ENCODE results near the gene MFSD6. TPM values are rescaled to one million over a fixed set of nuclear protein-coding genes. Genes with fewer than 3 reads are reported as not detected.

The MFSD6 gene
- total and polyA plus RNA-seq, 4 donors, result 11.7 to 61.7 (median 37.4) TPM

DNA sequence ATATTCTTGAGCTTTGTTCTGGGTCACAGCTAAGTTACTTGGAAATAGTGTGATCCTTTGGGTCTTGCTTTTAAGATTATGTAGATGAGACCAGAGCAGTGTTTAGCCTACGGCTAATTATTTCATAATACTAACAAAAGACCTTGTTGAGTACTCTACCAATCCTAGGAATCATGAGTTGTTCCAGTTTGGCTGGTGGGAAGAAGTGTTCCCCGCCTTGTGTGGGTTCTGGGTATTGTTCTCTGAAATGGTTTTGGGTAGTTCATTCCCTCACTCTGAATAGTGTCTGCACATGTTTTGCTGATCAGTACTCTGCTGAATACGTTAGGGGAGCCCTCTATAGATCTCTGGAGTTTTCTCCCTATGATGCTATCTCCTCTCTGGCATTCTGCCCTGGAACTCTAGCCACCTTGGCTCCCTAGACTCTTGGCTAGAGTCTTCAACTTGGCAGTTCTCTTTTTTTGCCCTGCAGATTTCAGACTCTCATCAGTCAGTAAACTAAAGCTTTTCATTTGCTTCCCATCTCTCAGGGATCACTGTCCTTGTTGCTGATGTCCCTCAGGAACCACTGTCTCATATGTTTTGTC is 78.0 kb downstream of the MFSD6 start:
- WGBS, 2 donors, result 77 to 83% methylated on average over 3 of the region's 3 CpGs
- ATAC-seq (ENCODE audit: insufficient read depth, low FRiP score) (no peak), DNase-seq (peak in 2 of 3 donors; percentile 26 to 41)
- H3K27me3 ChIP-seq (ENCODE audit: control insufficient read depth in 3 of 3, insufficient read depth in 3 of 3, low read length in 2 of 3), result no peaks in the 10 kb centered on the region
- TF ChIP-seq, protein P1, sequence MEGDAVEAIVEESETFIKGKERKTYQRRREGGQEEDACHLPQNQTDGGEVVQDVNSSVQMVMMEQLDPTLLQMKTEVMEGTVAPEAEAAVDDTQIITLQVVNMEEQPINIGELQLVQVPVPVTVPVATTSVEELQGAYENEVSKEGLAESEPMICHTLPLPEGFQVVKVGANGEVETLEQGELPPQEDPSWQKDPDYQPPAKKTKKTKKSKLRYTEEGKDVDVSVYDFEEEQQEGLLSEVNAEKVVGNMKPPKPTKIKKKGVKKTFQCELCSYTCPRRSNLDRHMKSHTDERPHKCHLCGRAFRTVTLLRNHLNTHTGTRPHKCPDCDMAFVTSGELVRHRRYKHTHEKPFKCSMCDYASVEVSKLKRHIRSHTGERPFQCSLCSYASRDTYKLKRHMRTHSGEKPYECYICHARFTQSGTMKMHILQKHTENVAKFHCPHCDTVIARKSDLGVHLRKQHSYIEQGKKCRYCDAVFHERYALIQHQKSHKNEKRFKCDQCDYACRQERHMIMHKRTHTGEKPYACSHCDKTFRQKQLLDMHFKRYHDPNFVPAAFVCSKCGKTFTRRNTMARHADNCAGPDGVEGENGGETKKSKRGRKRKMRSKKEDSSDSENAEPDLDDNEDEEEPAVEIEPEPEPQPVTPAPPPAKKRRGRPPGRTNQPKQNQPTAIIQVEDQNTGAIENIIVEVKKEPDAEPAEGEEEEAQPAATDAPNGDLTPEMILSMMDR (IDR thresholded peaks at IDR 0.05; ENCODE audit: control extremely low read depth, extremely low read depth), result no peak
- no peaks in the 10 kb centered on the region for H3K9me3 ChIP-seq (ENCODE audit: control insufficient read depth in 4 of 4, insufficient read depth in 3 of 4, low read length in 3 of 4)
- no peak overlapping the region for H3K4me3 ChIP-seq
- H3K9ac ChIP-seq (ENCODE audit: insufficient read depth in 1 of 2, low read length in 2 of 2), result no peak overlapping the region
- H3K4me1 ChIP-seq (ENCODE audit: control insufficient read depth in 5 of 5, insufficient read depth in 5 of 5, low read length in 5 of 5), result peaks cover 0 to 25% (median 6%) of the 10 kb centered on the region in 5 donors
- peaks cover 3 to 10% (median 8%) of the 10 kb centered on the region in 4 donors for H3K36me3 ChIP-seq (ENCODE audit: control insufficient read depth in 4 of 4, insufficient read depth in 4 of 4, low read length in 4 of 4)
- no peak overlapping the region for H3K27ac ChIP-seq (ENCODE audit: low read depth in 1 of 2, low read length in 1 of 2)

DNA sequence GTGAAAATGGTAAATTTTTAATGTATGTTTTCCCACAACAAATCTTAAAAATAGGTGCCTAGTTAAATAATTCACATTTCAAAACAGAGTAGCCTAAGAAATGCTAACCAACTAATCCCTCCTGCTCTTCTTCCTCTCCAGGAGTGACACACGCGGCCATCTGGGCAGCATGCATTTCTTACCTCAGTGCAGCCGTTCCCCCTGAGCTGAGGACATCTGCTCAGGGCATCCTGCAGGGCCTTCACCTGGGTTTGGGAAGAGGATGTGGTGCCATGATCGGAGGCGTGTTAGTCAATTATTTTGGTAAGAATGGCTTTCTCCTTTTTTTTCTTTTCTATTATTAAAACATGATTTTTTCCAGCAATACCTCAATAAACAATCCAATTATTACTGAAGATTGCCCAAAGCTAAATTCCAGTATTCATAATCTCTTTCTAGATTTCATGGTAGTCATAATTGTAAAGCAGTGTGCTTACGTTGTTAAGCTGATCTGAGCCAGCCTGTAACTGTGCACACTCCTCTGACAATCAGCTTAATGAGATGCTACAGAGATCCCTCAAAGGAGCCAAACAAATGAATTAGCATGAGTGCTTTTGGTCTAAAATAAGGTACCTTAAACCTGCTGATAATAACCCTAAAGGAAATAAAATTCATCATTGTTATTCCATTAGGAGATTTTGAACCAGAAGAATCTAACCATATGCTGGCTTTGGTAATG is 80.5 kb downstream of the MFSD6 start:
- TF ChIP-seq, protein P1 (IDR thresholded peaks at IDR 0.05; ENCODE audit: control extremely low read depth, extremely low read depth), result no peak
- Histone ChIP-seq H3K36me3 (ENCODE audit: control insufficient read depth in 4 of 4, insufficient read depth in 4 of 4, low read length in 4 of 4) (peaks cover 5 to 20% (median 9%) of the 10 kb centered on the region in 4 donors), H3K4me3 (no peak overlapping the region), H3K27ac (ENCODE audit: low read depth in 1 of 2, low read length in 1 of 2) (no peak overlapping the region), H3K4me1 (ENCODE audit: control insufficient read depth in 5 of 5, insufficient read depth in 5 of 5, low read length in 5 of 5) (peaks cover 0 to 10% (median 0%) of the 10 kb centered on the region in 5 donors), H3K9me3 (ENCODE audit: control insufficient read depth in 4 of 4, insufficient read depth in 3 of 4, low read length in 3 of 4) (no peaks in the 10 kb centered on the region), H3K9ac (ENCODE audit: insufficient read depth in 1 of 2, low read length in 2 of 2) (no peak overlapping the region), H3K27me3 (ENCODE audit: control insufficient read depth in 3 of 3, insufficient read depth in 3 of 3, low read length in 2 of 3) (no peaks in the 10 kb centered on the region)
- ATAC-seq (ENCODE audit: insufficient read depth, low FRiP score) (no peak), DNase-seq (no peak)
- WGBS, 2 donors, result 98% methylated on average over 6 of the region's 6 CpGs

DNA sequence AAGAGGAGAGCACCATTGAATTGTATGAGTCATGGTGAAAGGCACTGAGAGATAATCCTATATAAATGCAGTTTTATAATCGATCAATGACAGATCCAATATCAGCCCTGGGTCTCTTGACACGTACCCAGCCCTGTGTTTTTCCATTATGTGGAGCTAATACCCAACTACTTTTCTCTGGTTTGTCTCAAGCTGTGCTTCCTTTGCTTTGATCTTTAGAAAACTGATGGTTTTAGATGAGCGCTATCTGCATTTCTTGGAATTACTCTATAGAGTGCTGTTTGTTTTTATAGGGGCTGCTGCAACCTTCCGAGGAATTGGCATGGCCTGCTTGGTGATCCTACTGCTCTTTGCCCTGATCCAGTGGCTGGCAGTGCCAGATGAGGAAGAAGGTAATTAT is 81.3 kb downstream of the MFSD6 start:
- Histone ChIP-seq H3K36me3 (ENCODE audit: control insufficient read depth in 4 of 4, insufficient read depth in 4 of 4, low read length in 4 of 4) (peaks cover 5 to 20% (median 9%) of the 10 kb centered on the region in 4 donors), H3K4me3 (no peak overlapping the region), H3K9me3 (ENCODE audit: control insufficient read depth in 4 of 4, insufficient read depth in 3 of 4, low read length in 3 of 4) (no peaks in the 10 kb centered on the region), H3K27me3 (ENCODE audit: control insufficient read depth in 3 of 3, insufficient read depth in 3 of 3, low read length in 2 of 3) (no peaks in the 10 kb centered on the region), H3K4me1 (ENCODE audit: control insufficient read depth in 5 of 5, insufficient read depth in 5 of 5, low read length in 5 of 5) (peaks cover 0 to 6% (median 0%) of the 10 kb centered on the region in 5 donors), H3K27ac (ENCODE audit: low read depth in 1 of 2, low read length in 1 of 2) (no peak overlapping the region), H3K9ac (ENCODE audit: insufficient read depth in 1 of 2, low read length in 2 of 2) (no peak overlapping the region)
- ATAC-seq (ENCODE audit: insufficient read depth, low FRiP score), result no peak
- DNase-seq, result no peak
- 97 to 98% methylated on average over 4 of the region's 4 CpGs for WGBS, 2 donors
- TF ChIP-seq, protein P1 (IDR thresholded peaks at IDR 0.05; ENCODE audit: control extremely low read depth, extremely low read depth), result no peak

All from lung (tissue), 12 donors.